ENCODE results near the gene ADIPOR1.
"Not testable (repeated sequence)": the region's sequence is repeated elsewhere in the genome, so short reads cannot be mapped to it uniquely, and the experiment has no call there.

Gene ADIPOR1

DNA sequence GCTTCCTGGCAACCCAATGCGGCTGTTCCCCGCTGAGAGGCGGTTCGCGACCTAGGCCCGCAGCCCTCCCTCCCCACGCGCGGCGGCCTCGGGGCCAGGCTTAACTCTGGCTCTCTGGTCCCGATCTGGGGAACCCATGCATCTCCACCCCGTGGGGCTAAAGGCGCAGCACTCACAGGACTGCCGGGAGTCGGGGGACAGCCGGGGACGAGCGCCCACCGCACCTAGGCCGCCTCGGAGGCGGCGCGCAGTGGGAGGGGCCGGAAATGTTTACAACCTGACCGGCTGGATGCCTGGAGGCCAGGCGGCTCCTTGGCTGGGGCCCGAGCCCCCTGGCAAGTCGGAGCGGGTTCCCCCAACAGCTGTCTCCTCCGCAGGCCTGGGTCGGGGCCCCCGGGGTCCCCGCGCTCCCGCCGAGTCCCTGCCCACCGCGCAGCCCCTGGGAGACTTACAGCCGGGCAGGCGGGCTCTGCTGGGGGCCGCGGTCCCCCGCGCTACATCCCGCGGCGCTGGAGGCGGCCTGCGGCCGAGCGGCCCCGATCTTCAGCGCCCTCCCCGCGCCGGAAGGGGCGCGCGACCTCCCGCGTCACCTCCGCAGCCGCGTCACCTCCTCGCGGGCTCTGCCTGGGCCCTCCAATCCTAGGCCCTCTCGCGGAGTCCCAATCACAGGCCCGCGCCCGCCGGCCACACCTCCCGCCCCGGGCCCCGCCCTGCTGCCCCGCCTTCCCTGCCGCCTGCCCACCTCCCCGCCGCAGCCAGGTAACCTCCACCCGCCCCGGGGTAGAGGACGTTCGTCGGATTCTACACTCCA, at the start of gene ADIPOR1:
Gene ADIPOR1, minus strand, starts transcription at position 580 of the 811 bp plus-strand sequence. CDS start 7,242 bp downstream, outside the sequence.
- H3K36me3 Mint-ChIP-seq: peaks cover 2% of the 10 kb centered on the region
- H3K4me3 Mint-ChIP-seq: peak within 1 kb of the TSS; percentile 96
- peaks cover 43% of the 10 kb centered on the region for H3K4me1 Mint-ChIP-seq (ENCODE audit: low read depth)
- no peaks in the 10 kb centered on the region for H3K9me3 Mint-ChIP-seq (ENCODE audit: low read depth)
- H3K27ac Mint-ChIP-seq: peak within 1 kb of the TSS; percentile 90
- no peaks in the 10 kb centered on the region for H3K27me3 Mint-ChIP-seq

DNA sequence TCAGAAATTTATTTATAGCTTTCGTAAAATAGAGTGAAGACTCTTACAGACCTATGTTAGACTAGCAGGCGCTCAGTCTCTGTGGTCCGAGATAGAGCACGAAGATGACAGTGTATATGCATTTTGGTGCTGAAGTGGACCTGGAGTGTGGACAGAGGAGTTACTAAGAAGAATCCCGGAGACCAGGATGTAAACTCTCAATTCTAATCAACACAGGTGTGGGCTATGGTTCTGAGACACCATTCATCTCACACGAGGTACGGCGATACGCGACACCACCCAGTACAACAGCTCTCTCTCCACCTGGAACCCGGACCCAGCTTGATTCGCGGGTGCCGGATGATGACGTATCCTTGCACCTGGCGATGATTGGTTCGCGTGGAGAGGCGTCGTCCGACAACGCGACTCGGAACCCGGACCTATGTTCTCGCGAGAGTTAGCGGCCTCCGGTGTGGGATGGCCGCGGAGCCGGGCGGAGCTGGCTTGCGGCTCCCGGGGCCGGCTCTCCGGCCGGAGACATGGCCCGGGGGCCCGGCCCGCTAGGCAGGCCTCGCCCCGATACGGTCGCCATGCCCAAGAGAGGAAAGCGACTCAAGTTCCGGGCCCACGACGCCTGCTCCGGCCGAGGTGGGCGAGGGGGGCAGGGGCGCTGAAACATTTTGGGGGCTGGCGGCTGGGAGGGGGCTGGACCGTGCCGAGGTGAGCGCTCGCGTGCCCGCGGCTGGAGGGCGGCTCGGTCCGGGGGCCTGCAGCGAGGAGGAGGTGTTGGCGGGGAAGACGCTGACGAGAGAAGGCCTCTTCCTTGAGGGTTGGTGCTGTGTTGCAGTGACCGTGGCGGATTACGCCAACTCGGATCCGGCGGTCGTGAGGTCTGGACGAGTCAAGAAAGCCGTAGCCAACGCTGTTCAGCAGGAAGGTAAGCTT, 49.1 kb upstream of the ADIPOR1 start, which contains the start of gene TMEM183A:
Gene TMEM183A, plus strand, starts transcription at position 427 of the 924 bp plus-strand sequence. Its CDS starts 92 bp downstream, at position 519.
- Mint-ChIP-seq H3K4me1 (ENCODE audit: low read depth) (peaks cover 36% of the 10 kb centered on the region), H3K9me3 (ENCODE audit: low read depth) (no peaks in the 10 kb centered on the region), H3K4me3 (peak within 1 kb of the TSS; percentile 98), H3K36me3 (peaks cover 7% of the 10 kb centered on the region), H3K27me3 (no peaks in the 10 kb centered on the region), H3K27ac (peak within 1 kb of the TSS; percentile 97)

DNA sequence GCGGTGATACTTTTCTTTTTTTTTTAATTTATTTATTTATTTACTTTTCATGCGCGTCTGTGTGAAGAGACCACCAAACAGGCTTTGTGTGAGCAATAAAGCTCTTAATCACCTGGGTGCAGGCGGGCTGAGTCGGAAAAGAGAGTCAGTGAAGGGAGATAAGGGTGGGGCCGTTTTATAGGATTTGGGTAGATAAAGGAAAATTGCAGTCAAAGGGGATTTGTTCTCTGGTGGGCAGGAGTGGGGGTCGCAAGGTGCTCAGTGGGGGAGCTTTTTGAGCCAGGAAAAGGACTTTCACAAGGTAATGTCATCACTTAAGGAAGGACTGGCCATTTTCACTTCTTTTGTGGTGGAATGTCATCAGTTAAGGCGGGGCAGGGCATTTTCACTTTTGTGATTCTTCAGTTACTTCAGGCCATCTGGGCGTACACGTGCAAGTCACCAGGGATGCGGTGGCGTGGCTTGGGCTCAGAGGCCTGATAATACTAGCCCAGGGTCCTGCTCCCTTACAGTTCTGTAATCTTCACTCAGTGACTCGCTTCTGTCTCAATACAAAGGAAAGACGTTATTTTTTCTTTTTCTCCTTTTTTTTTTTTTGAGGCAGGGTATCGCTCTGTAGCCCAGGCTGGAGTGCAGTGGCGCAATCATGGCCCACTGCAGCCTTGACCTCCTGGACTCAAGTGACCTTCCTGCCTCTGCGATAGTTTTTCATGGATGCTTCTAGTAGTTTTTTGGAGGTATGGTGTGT, 47.5 kb upstream of the ADIPOR1 start:
- not testable (repeated sequence) for H3K9me3 Mint-ChIP-seq (ENCODE audit: low read depth); H3K36me3 Mint-ChIP-seq; H3K27me3 Mint-ChIP-seq
- Mint-ChIP-seq H3K27ac (peak overlapping the region; percentile 97), H3K4me3 (peak overlapping the region; percentile 98), H3K4me1 (ENCODE audit: low read depth) (peaks cover 28% of the 10 kb centered on the region)

DNA sequence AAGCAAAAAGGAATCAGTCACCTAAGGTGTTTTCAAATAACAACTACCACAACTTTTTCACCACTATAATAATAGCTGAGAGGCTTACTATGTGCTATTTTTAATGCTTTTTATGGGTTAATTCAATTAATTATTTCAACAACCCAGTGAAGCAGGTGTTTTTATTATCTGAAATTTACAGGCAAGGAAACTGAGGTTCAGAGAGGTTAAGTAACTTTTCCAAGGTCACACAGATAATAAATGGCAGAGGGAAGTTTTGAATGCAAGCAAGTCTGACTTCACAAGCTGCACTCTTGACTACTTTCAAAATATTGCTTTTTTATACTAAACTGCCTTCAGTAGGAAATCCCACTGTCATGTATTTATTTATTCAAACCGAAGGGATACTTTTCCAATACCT, 44.8 kb upstream of the ADIPOR1 start:
- Mint-ChIP-seq H3K4me1 (ENCODE audit: low read depth) (peaks cover 18% of the 10 kb centered on the region), H3K9me3 (ENCODE audit: low read depth) (no peaks in the 10 kb centered on the region), H3K4me3 (no peak overlapping the region), H3K36me3 (no peaks in the 10 kb centered on the region), H3K27me3 (peaks cover 2% of the 10 kb centered on the region), H3K27ac (no peak overlapping the region)

DNA sequence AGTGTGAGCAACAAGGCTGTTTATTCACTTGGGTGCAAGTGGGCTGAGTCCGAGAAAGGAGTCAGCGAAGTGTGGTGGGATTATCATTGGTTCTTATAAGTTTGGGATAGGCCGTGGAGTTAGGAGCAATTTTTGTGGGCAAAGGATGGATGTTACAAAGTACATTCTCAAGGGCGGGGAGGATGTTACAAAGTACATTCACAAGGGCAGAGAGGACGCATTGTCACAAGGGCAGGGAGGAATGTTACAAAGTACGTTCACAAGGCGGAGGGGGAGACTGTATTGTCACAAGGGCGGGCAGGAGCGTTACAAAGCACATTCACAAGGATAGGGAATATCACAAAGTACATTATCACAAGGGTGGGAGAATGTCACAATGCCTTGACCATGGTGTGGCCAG, 43.9 kb upstream of the ADIPOR1 start:
- Mint-ChIP-seq H3K27me3 (peaks cover 2% of the 10 kb centered on the region), H3K27ac (no peak overlapping the region), H3K4me1 (ENCODE audit: low read depth) (peaks cover 14% of the 10 kb centered on the region), H3K9me3 (ENCODE audit: low read depth) (no peaks in the 10 kb centered on the region), H3K36me3 (no peaks in the 10 kb centered on the region), H3K4me3 (no peak overlapping the region)

DNA sequence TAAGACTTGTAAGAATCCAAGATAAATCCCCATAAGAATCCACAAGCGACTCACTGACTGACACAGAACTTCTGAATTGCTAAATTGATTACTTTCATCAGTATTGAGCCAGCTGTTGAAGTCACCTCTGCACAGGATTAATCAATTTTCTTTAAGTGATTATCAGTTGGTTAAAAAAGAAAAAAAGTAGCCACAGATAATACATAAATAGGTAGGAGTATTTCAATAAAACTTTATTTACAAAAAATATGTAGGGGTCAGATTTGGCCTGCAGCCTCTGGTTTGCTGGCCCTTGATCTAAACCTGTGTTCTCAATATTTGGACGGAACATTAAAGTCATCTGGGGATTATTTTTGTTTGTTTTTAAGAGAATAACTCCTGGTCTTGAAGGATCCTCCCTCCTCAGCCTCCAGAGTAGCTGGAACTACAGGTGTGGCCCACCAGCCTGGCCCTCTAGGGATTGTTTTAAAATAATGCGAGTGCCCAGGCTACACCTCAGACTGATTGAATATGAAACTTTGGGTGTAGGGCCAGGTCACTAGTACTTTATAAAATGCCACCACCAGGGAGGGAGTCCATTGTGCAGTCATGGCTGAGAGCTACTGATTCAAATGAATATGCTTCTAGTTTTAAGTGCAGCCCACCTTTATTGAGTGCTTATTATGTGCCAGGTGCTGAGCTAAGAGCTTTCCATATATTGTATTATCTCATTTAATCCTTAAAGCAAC, 42.3 kb upstream of the ADIPOR1 start:
- Mint-ChIP-seq H3K27me3 (peaks cover 5% of the 10 kb centered on the region), H3K4me1 (ENCODE audit: low read depth) (peaks cover 5% of the 10 kb centered on the region), H3K36me3 (no peaks in the 10 kb centered on the region), H3K27ac (no peak overlapping the region), H3K9me3 (ENCODE audit: low read depth) (no peaks in the 10 kb centered on the region), H3K4me3 (no peak overlapping the region)

DNA sequence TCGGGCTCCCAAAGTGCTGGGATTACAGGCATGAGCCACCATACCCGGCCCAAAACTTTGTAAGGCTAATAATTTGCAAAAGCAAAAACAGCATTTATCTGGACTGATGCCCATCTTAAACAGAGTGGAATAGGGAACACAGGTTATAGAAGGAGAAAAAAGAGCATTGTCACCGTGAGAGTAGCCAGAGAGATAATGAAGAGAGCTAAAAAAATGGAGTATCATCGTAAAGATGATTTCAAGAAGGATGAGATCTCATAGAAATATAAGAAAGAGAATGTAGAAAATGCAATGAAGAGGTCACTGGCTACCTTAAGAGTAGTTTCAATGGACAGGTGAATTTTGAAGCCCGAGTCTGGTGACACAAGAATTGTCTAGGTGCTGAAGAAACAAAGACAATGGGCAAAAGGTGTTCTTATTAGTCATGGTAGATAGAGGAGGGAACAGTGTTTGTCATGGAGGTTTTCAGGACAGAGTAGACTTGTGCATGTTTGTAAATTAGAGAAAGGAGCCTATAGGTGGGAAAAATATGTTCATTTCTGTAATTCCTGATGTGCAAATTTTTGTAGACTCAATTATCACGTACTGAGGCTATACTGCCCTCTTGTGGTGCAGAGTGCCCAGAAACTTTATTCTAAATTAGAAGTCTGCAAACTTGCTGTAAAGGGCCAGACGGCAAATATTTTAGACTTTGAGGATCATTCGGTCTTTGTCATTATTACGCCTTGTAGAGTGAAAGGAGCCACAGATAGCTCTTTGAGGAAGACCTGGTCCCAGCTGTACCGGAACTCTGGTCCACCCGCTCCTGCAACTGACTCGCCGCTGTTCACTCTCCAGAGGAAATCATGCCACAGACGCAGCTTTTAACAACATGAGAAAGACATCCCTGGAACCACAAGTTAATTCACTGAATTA, 41.0 kb upstream of the ADIPOR1 start:
- Mint-ChIP-seq H3K9me3 (ENCODE audit: low read depth) (no peaks in the 10 kb centered on the region), H3K4me3 (peak overlapping the region; percentile 33), H3K36me3 (no peaks in the 10 kb centered on the region), H3K27me3 (peaks cover 9% of the 10 kb centered on the region), H3K27ac (no peak overlapping the region), H3K4me1 (ENCODE audit: low read depth) (peaks cover 5% of the 10 kb centered on the region)

GRCh38 chr1:202994756-202995155, 36.6 kb upstream of the ADIPOR1 start:
- H3K27ac Mint-ChIP-seq: no peak overlapping the region
- H3K4me1 Mint-ChIP-seq (ENCODE audit: low read depth): peaks cover 5% of the 10 kb centered on the region
- H3K27me3 Mint-ChIP-seq: peaks cover 18% of the 10 kb centered on the region
- no peaks in the 10 kb centered on the region for H3K9me3 Mint-ChIP-seq (ENCODE audit: low read depth)
- H3K36me3 Mint-ChIP-seq: no peaks in the 10 kb centered on the region
- no peak overlapping the region for H3K4me3 Mint-ChIP-seq

DNA sequence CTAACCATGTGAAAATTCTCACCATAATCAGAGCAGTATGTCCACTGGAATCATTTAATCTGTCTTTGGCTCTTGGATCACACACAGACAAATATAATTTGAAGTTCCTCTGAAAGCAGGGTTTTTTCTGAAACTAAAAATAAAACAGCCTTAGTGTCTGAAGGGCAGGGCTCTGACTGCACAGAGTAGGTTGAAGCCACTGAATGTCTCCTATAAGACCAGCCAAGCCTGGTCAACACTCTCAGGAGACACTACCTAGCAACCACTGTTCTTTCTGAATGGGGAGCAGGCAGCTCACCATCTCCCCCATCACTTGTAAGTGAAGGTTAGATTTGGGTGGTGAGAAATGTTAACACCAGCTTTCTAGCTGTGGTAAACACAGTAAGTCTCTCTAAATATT, 33.0 kb upstream of the ADIPOR1 start:
- H3K27me3 Mint-ChIP-seq: peaks cover 16% of the 10 kb centered on the region

GRCh38 chr1:202989879-202990278, 31.8 kb upstream of the ADIPOR1 start:
- H3K4me1 Mint-ChIP-seq (ENCODE audit: low read depth): no peaks in the 10 kb centered on the region

More for the DNA sequence above, 33.0 kb upstream of the ADIPOR1 start:
- no peaks in the 10 kb centered on the region for H3K9me3 Mint-ChIP-seq (ENCODE audit: low read depth)
- H3K36me3 Mint-ChIP-seq: no peaks in the 10 kb centered on the region
- H3K4me1 Mint-ChIP-seq (ENCODE audit: low read depth): no peaks in the 10 kb centered on the region
- no peak overlapping the region for H3K4me3 Mint-ChIP-seq
- no peak overlapping the region for H3K27ac Mint-ChIP-seq

GRCh38 chr1:202987922-202988583, 29.9 kb upstream of the ADIPOR1 start:
- Mint-ChIP-seq H3K27ac (no peak overlapping the region), H3K36me3 (no peaks in the 10 kb centered on the region), H3K4me3 (no peak overlapping the region), H3K27me3 (peaks cover 8% of the 10 kb centered on the region), H3K9me3 (ENCODE audit: low read depth) (no peaks in the 10 kb centered on the region), H3K4me1 (ENCODE audit: low read depth) (no peaks in the 10 kb centered on the region)

More at GRCh38 chr1:202989879-202990278, 31.8 kb upstream of the ADIPOR1 start:
- no peaks in the 10 kb centered on the region for H3K9me3 Mint-ChIP-seq (ENCODE audit: low read depth)
- no peak overlapping the region for H3K27ac Mint-ChIP-seq
- H3K4me3 Mint-ChIP-seq: no peak overlapping the region
- no peaks in the 10 kb centered on the region for H3K36me3 Mint-ChIP-seq
- peaks cover 10% of the 10 kb centered on the region for H3K27me3 Mint-ChIP-seq

DNA sequence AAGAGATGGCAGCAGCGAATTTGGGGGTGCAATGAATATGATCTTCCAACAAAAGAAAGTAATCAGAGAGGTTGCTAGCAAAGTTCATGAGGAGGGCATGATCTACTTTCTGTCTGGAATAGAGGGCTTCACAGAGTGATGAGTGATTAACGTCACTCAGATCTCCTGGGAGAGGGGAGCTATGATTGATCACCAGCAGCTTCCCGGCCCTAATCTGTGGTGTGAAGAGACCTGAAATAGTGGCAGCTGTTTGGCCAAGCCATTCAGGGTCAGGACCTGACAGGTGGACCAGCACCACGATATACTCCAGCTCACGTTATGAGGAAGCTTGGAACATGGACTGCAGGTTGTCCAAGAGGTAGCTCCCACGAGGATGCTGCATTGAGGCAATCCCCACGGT, 29.1 kb upstream of the ADIPOR1 start:
- Mint-ChIP-seq H3K27ac (no peak overlapping the region), H3K36me3 (no peaks in the 10 kb centered on the region), H3K9me3 (ENCODE audit: low read depth) (no peaks in the 10 kb centered on the region), H3K4me3 (no peak overlapping the region), H3K27me3 (peaks cover 5% of the 10 kb centered on the region), H3K4me1 (ENCODE audit: low read depth) (no peaks in the 10 kb centered on the region)

DNA sequence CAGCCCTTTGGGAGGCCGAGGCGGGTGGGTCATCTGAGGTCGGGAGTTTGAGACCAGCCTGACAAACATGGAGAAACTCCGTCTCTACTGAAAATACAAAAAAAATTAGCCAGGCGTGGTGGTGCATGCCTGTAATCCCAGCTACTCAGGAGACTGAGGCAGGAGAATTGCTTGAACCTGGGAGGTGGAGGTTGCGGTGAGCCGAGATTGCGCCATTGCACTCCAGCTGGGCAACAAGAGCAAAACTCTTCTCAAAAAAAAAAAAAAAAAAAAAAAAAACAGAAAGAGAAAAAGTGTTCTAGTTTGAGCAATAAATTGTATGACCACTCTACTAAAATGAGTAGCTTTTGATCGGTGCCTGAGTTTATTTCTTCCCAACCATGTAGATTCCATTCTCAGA, 28.0 kb upstream of the ADIPOR1 start:
- not testable (repeated sequence) for H3K4me1 Mint-ChIP-seq (ENCODE audit: low read depth); H3K27me3 Mint-ChIP-seq; H3K4me3 Mint-ChIP-seq; H3K36me3 Mint-ChIP-seq; H3K9me3 Mint-ChIP-seq (ENCODE audit: low read depth); H3K27ac Mint-ChIP-seq
